ENCODE results near the gene SPNS3. TPM values are rescaled to one million over a fixed set of nuclear protein-coding genes. Genes with fewer than 3 reads are reported as not detected.

Gene SPNS3
- total RNA-seq, 5 donors from 2014 or later (not counting 1 experiment from before 2014, with no cell fraction given): 2.3 to 5.4 (median 4.6) TPM

- Mint-ChIP-seq H3K27me3 (peaks cover 0 to 6% of the 10 kb centered on the region in 2 donors), H3K36me3 (no peaks in the 10 kb centered on the region), H3K9me3 (no peaks in the 10 kb centered on the region), H3K4me3 (no peak overlapping the region), H3K4me1 (peaks cover 18 to 25% (median 21%) of the 10 kb centered on the region in 3 donors), H3K27ac (no peak overlapping the region)
- DNase-seq: no peak
- H3K36me3 ChIP-seq (ENCODE audit: control insufficient read depth in 2 of 2, extremely low read depth in 1 of 2, insufficient read depth in 1 of 2, low read length in 1 of 2): no peaks in the 10 kb centered on the region
- ATAC-seq (replicated peaks in 1 of 4): no peak
- no peak overlapping the region for H3K4me3 ChIP-seq (ENCODE audit: control insufficient read depth in 1 of 2, extremely low read depth in 1 of 2, low read length in 1 of 2)
- ChIA-PET CTCF (interaction anchor here in 1 of 2 donors (0.6 kb wide), 1 partner anchor 56 kb away, joined by 7 read pairs; no protein-coding TSS in a partner anchor), POLR2A (no interaction called here)
- peaks cover 0 to 35% of the 10 kb centered on the region in 2 experiments for H3K27me3 ChIP-seq (replicated peaks in 1 of 2; ENCODE audit: control insufficient read depth in 2 of 2, extremely low read depth in 1 of 2, insufficient read depth in 2 of 2, low read length in 1 of 2)
- 90% methylated on average over 2 of the region's 11 CpGs for WGBS (ENCODE audit: insufficient coverage)
- H3K9me3 ChIP-seq: no peaks in the 10 kb centered on the region
- no peak overlapping the region for H3K27ac ChIP-seq (ENCODE audit: low read length)
- peaks cover 0 to 18% of the 10 kb centered on the region in 2 experiments for H3K4me1 ChIP-seq (ENCODE audit: control insufficient read depth in 1 of 2, extremely low read depth in 1 of 2, insufficient read depth in 2 of 2, low read length in 2 of 2)
These were observed 76.8 kb downstream of the SPNS3 start for GRCh38 chr17:4510618-4510941.

- CTCF ChIA-PET: no interaction called here
These were observed 77.6 kb downstream of the SPNS3 start for GRCh38 chr17:4511199-4511932.

GRCh38 chr17:4512156-4513112, 78.7 kb downstream of the SPNS3 start:
- H3K4me1 ChIP-seq (ENCODE audit: control insufficient read depth in 1 of 2, extremely low read depth in 1 of 2, insufficient read depth in 2 of 2, low read length in 2 of 2): peaks cover 0 to 18% of the 10 kb centered on the region in 2 experiments
- ChIA-PET CTCF (no interaction called here), POLR2A (no interaction called here)
- peaks cover 0 to 23% of the 10 kb centered on the region in 2 experiments for H3K27me3 ChIP-seq (replicated peaks in 1 of 2; ENCODE audit: control insufficient read depth in 2 of 2, extremely low read depth in 1 of 2, insufficient read depth in 2 of 2, low read length in 1 of 2)
- H3K9me3 ChIP-seq: no peaks in the 10 kb centered on the region
- Mint-ChIP-seq H3K4me3 (no peak overlapping the region), H3K27me3 (peaks cover 0 to 3% of the 10 kb centered on the region in 2 donors), H3K9me3 (no peaks in the 10 kb centered on the region), H3K4me1 (peaks cover 18 to 25% (median 21%) of the 10 kb centered on the region in 3 donors), H3K27ac (no peak overlapping the region), H3K36me3 (no peaks in the 10 kb centered on the region)
- H3K27ac ChIP-seq (ENCODE audit: low read length): no peak overlapping the region
- ATAC-seq (replicated peaks in 1 of 4) (no peak), DNase-seq (no peak)
- H3K4me3 ChIP-seq (ENCODE audit: control insufficient read depth in 1 of 2, extremely low read depth in 1 of 2, low read length in 1 of 2): no peak overlapping the region
- no peaks in the 10 kb centered on the region for H3K36me3 ChIP-seq (ENCODE audit: control insufficient read depth in 2 of 2, extremely low read depth in 1 of 2, insufficient read depth in 1 of 2, low read length in 1 of 2)
- 98% methylated on average over 24 of the region's 31 CpGs for WGBS (ENCODE audit: insufficient coverage)

More at GRCh38 chr17:4511199-4511932, 77.6 kb downstream of the SPNS3 start:
- DNase-seq: no peak
- Histone ChIP-seq H3K9me3 (no peaks in the 10 kb centered on the region), H3K36me3 (ENCODE audit: control insufficient read depth in 2 of 2, extremely low read depth in 1 of 2, insufficient read depth in 1 of 2, low read length in 1 of 2) (no peaks in the 10 kb centered on the region), H3K4me3 (ENCODE audit: control insufficient read depth in 1 of 2, extremely low read depth in 1 of 2, low read length in 1 of 2) (no peak overlapping the region), H3K4me1 (ENCODE audit: control insufficient read depth in 1 of 2, extremely low read depth in 1 of 2, insufficient read depth in 2 of 2, low read length in 2 of 2) (peaks cover 0 to 18% of the 10 kb centered on the region in 2 experiments), H3K27ac (ENCODE audit: low read length) (no peak overlapping the region), H3K27me3 (replicated peaks in 1 of 2; ENCODE audit: control insufficient read depth in 2 of 2, extremely low read depth in 1 of 2, insufficient read depth in 2 of 2, low read length in 1 of 2) (peaks cover 0 to 28% of the 10 kb centered on the region in 2 experiments)
- H3K27me3 Mint-ChIP-seq: peaks cover 0 to 6% of the 10 kb centered on the region in 2 donors
- peaks cover 18 to 25% (median 21%) of the 10 kb centered on the region in 3 donors for H3K4me1 Mint-ChIP-seq
- WGBS (ENCODE audit: insufficient coverage): 89% methylated on average over 7 of the region's 10 CpGs
- no peak for ATAC-seq (replicated peaks in 1 of 4)
- POLR2A ChIA-PET: no interaction called here
- H3K36me3 Mint-ChIP-seq: no peaks in the 10 kb centered on the region
- H3K4me3 Mint-ChIP-seq: no peak overlapping the region
- H3K27ac Mint-ChIP-seq: no peak overlapping the region
- H3K9me3 Mint-ChIP-seq: no peaks in the 10 kb centered on the region

DNA sequence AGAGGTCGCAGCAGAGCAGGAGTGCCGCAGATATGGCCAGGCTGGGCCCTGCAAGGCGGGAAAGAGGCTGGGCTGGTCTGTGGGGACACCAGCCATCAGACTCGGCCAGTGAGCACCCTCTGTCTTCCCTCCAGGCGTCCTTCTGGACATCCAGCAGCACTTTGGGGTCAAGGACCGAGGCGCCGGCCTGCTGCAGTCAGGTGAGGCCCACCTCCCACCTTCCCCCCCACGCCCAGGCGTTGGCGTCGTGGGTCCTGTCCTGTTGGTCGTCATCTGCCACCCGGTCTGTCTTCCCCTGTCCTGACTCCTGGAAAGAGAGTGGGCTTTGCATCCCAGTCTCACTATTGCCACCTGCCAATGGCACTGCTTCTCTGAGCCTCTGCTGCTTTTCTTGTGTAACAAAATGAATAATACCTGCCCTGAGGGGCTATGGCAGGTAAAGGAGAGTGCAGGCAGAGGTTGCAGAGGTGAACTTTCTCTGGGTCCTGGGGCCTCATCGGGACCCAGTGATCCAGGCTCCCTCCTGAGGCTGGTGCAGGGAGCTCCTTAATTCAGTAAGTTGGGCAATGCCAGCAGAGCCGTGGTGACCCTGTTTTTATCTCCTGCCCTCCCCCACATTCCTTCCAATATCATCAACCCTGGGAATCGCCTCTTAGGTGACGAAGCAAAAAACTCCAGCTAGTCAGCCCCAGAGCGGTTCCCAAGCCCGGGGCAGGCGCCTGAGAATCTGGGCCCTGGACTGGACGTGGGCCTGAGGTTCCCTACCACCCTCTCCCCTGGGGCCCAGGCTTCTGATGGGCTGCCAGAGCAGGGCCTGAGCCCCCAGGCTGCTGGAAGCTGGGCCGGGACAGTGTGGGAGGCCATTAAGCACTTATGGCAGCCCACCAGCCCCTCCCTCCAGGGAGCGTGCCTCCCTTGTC, 79.6 kb downstream of the SPNS3 start:
- ChIA-PET CTCF (no interaction called here), POLR2A (no interaction called here)
- H3K9me3 ChIP-seq: no peaks in the 10 kb centered on the region
- H3K4me3 ChIP-seq (ENCODE audit: control insufficient read depth in 1 of 2, extremely low read depth in 1 of 2, low read length in 1 of 2): no peak overlapping the region
- 89% methylated on average over 23 of the region's 24 CpGs for WGBS (ENCODE audit: insufficient coverage)
- DNase-seq: no peak
- no peak overlapping the region for H3K27ac ChIP-seq (ENCODE audit: low read length)
- peaks cover 0 to 16% of the 10 kb centered on the region in 2 experiments for H3K4me1 ChIP-seq (ENCODE audit: control insufficient read depth in 1 of 2, extremely low read depth in 1 of 2, insufficient read depth in 2 of 2, low read length in 2 of 2)
- no peaks in the 10 kb centered on the region for H3K36me3 Mint-ChIP-seq
- no peak overlapping the region for H3K27ac Mint-ChIP-seq
- no peaks in the 10 kb centered on the region for H3K36me3 ChIP-seq (ENCODE audit: control insufficient read depth in 2 of 2, extremely low read depth in 1 of 2, insufficient read depth in 1 of 2, low read length in 1 of 2)
- peaks cover 0 to 3% of the 10 kb centered on the region in 2 donors for H3K27me3 Mint-ChIP-seq
- no peak for ATAC-seq (replicated peaks in 1 of 4)
- H3K4me1 Mint-ChIP-seq: peaks cover 18 to 20% (median 19%) of the 10 kb centered on the region in 3 donors
- H3K9me3 Mint-ChIP-seq: no peaks in the 10 kb centered on the region
- peaks cover 0 to 19% of the 10 kb centered on the region in 2 experiments for H3K27me3 ChIP-seq (replicated peaks in 1 of 2; ENCODE audit: control insufficient read depth in 2 of 2, extremely low read depth in 1 of 2, insufficient read depth in 2 of 2, low read length in 1 of 2)
- no peak overlapping the region for H3K4me3 Mint-ChIP-seq

- Histone ChIP-seq H3K27ac (ENCODE audit: low read length) (no peak overlapping the region), H3K4me3 (ENCODE audit: control insufficient read depth in 1 of 2, extremely low read depth in 1 of 2, low read length in 1 of 2) (no peak overlapping the region), H3K36me3 (ENCODE audit: control insufficient read depth in 2 of 2, extremely low read depth in 1 of 2, insufficient read depth in 1 of 2, low read length in 1 of 2) (no peaks in the 10 kb centered on the region), H3K27me3 (replicated peaks in 1 of 2; ENCODE audit: control insufficient read depth in 2 of 2, extremely low read depth in 1 of 2, insufficient read depth in 2 of 2, low read length in 1 of 2) (peaks cover 0 to 16% of the 10 kb centered on the region in 2 experiments), H3K9me3 (no peaks in the 10 kb centered on the region), H3K4me1 (ENCODE audit: control insufficient read depth in 1 of 2, extremely low read depth in 1 of 2, insufficient read depth in 2 of 2, low read length in 2 of 2) (peaks cover 0 to 10% of the 10 kb centered on the region in 2 experiments)
- POLR2A ChIA-PET: no interaction called here
- no peaks in the 10 kb centered on the region for H3K9me3 Mint-ChIP-seq
- CTCF ChIA-PET: no interaction called here
- H3K27ac Mint-ChIP-seq: no peak overlapping the region
- no peak for ATAC-seq (replicated peaks in 1 of 4)
- 100% methylated on average over 2 of the region's 7 CpGs for WGBS (ENCODE audit: insufficient coverage)
- peaks cover 11 to 12% (median 11%) of the 10 kb centered on the region in 3 donors for H3K4me1 Mint-ChIP-seq
- H3K4me3 Mint-ChIP-seq: no peak overlapping the region
- no peaks in the 10 kb centered on the region for H3K27me3 Mint-ChIP-seq
- H3K36me3 Mint-ChIP-seq: no peaks in the 10 kb centered on the region
- DNase-seq: no peak
These were observed 80.5 kb downstream of the SPNS3 start for GRCh38 chr17:4514206-4514605.

GRCh38 chr17:4514779-4515178, 81.0 kb downstream of the SPNS3 start:
- CTCF ChIA-PET: no interaction called here
- H3K27me3 ChIP-seq (replicated peaks in 1 of 2; ENCODE audit: control insufficient read depth in 2 of 2, extremely low read depth in 1 of 2, insufficient read depth in 2 of 2, low read length in 1 of 2): peaks cover 0 to 17% of the 10 kb centered on the region in 2 experiments
- WGBS (ENCODE audit: insufficient coverage): 76% methylated on average over 5 of the region's 11 CpGs
- ATAC-seq (replicated peaks in 1 of 4) (no peak), DNase-seq (no peak)
- Mint-ChIP-seq H3K36me3 (no peaks in the 10 kb centered on the region), H3K27ac (no peak overlapping the region), H3K27me3 (no peaks in the 10 kb centered on the region), H3K4me1 (peaks cover 5 to 6% (median 6%) of the 10 kb centered on the region in 3 donors), H3K4me3 (no peak overlapping the region), H3K9me3 (no peaks in the 10 kb centered on the region)
- peaks cover 0 to 5% of the 10 kb centered on the region in 2 experiments for H3K4me1 ChIP-seq (ENCODE audit: control insufficient read depth in 1 of 2, extremely low read depth in 1 of 2, insufficient read depth in 2 of 2, low read length in 2 of 2)
- H3K36me3 ChIP-seq (ENCODE audit: control insufficient read depth in 2 of 2, extremely low read depth in 1 of 2, insufficient read depth in 1 of 2, low read length in 1 of 2): no peaks in the 10 kb centered on the region
- POLR2A ChIA-PET: no interaction called here
- H3K27ac ChIP-seq (ENCODE audit: low read length): no peak overlapping the region
- no peaks in the 10 kb centered on the region for H3K9me3 ChIP-seq
- H3K4me3 ChIP-seq (ENCODE audit: control insufficient read depth in 1 of 2, extremely low read depth in 1 of 2, low read length in 1 of 2): no peak overlapping the region

Data from T-cell (primary cell).